HG02610 (cell line): ENCODE results near the gene CUL1.

Experiments used
- ATAC-seq: cut with Tn5 transposase; IDR thresholded peaks from one replicate; pipeline ENCODE4 v1.9.1; 2021; ENCODE audit warnings: mild to moderate bottlenecking, moderate library complexity; ENCODE audit not compliant: unreplicated experiment

The CUL1 gene

GRCh38 chr7:148717266-148717793 lies 18.6 kb downstream of the CUL1 start:
- ATAC-seq: no peak

DNA sequence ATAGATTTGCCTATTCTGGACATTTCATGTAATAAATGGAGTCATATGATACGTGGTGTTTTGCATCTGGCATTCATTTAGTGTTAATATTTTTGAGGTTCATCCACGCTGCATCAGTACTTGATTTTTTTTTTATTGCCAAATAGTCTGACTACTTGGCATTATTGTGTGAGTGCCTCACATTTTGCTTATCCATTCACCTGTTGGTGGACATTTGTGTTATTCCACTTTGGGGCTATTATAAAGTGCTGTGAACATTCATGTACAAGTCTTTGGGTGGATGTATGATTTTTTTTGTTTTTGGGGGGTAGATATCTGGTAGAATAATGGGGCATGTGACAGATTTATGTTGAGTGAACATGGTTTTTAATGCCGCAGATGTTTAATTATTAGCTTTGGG lies 19.7 kb downstream of the CUL1 start:
- no peak for ATAC-seq

DNA sequence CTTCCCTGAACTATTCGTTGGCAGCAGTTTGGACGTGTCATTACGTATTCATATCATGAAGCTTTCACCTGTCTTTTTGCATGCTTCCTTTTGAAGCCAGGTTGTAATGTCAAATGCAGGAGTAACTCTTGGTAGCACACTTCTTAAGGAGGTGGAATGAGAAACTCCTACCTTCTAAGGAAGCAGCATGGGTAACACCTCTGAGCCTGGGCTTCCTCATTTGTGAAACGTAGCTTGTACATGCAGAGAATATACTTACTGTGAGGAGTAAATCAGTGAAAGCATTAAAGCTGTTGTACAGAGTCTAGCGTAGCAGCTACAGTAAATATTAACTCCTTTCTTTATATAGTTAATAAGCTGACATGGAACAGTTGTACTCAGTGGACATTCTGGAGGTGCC lies 21.1 kb downstream of the CUL1 start:
- ATAC-seq: no peak

DNA sequence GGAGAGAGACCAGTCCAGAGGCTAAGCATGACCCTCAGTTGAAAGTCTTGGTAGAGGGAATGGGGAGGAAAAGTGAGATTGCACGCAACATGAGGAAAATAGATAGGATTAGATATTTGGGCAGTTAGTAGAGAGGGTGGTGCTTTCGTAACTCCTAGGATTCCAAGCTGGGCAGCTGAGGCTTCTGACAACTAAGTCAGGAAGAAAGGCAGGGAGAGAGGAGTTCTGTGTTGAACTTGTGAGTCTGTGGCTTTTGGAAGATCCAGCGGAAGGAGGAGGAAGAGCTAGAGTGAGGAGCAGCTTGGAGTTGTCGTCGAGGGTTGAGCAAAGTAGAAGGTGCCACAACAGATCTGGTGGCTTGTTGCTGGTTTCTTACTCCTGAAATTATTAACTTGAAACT lies 21.8 kb downstream of the CUL1 start:
- ATAC-seq: no peak

DNA sequence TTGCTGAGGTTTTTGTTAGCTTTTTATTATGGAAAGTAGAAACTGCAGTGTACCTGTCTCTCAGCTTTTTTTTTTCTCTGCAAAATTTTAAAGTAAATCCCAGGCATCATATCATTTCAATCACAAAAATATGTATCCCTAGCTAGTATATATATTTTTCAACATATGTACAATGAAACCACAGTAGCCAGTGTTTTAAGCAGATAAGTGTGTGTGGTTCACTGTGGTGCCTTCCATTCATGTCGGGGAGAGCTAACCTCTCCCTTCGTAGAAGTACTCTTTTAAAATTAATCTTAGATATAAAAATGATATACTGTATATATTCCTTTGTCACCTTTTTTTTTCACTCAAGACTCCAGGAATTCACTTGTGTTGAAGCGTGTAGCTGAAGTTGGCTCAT lies 22.7 kb downstream of the CUL1 start:
- ATAC-seq: no peak

- no peak for ATAC-seq
Measured at GRCh38 chr7:148722340-148723165, 23.9 kb downstream of the CUL1 start.

DNA sequence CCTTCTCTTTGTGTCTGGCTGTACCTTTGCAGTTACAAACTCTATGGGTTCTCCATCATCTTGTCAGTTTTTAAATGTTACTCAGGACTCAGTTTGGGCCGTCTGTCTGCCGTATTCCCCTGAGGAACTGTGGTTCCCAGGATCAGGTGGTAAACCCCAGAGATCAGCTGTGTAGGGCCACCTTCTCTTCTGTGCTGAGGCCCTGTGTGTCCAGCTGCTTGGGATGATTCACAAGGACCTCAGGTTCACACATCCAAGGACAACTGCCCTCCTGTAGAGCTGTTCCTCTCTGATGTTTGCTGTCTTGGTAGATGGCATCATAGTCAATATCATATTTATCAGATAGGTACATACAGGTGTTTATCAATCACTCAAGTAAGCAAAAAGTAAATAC lies 24.5 kb downstream of the CUL1 start:
- ATAC-seq: no peak

GRCh38 chr7:148723846-148724245 lies 25.1 kb downstream of the CUL1 start:
- no peak for ATAC-seq

- no peak for ATAC-seq
Measured at GRCh38 chr7:148726385-148726784, 27.7 kb downstream of the CUL1 start.

GRCh38 chr7:148727501-148728278 lies 29.0 kb downstream of the CUL1 start:
- peak; percentile 47 for ATAC-seq

- ATAC-seq: no peak
Measured at GRCh38 chr7:148729984-148730733, 31.5 kb downstream of the CUL1 start.

- ATAC-seq: no peak
Measured at GRCh38 chr7:148732862-148733261, 34.2 kb downstream of the CUL1 start.

GRCh38 chr7:148733496-148733895 lies 34.8 kb downstream of the CUL1 start:
- ATAC-seq: no peak

GRCh38 chr7:148735141-148735540 lies 36.4 kb downstream of the CUL1 start:
- no peak for ATAC-seq

GRCh38 chr7:148735967-148736366 lies 37.3 kb downstream of the CUL1 start:
- ATAC-seq: no peak

- no peak for ATAC-seq
Measured at GRCh38 chr7:148738737-148739535, 40.2 kb downstream of the CUL1 start.

GRCh38 chr7:148746135-148746534 lies 47.4 kb downstream of the CUL1 start:
- no peak for ATAC-seq

GRCh38 chr7:148747274-148747673 lies 48.6 kb downstream of the CUL1 start:
- no peak for ATAC-seq

DNA sequence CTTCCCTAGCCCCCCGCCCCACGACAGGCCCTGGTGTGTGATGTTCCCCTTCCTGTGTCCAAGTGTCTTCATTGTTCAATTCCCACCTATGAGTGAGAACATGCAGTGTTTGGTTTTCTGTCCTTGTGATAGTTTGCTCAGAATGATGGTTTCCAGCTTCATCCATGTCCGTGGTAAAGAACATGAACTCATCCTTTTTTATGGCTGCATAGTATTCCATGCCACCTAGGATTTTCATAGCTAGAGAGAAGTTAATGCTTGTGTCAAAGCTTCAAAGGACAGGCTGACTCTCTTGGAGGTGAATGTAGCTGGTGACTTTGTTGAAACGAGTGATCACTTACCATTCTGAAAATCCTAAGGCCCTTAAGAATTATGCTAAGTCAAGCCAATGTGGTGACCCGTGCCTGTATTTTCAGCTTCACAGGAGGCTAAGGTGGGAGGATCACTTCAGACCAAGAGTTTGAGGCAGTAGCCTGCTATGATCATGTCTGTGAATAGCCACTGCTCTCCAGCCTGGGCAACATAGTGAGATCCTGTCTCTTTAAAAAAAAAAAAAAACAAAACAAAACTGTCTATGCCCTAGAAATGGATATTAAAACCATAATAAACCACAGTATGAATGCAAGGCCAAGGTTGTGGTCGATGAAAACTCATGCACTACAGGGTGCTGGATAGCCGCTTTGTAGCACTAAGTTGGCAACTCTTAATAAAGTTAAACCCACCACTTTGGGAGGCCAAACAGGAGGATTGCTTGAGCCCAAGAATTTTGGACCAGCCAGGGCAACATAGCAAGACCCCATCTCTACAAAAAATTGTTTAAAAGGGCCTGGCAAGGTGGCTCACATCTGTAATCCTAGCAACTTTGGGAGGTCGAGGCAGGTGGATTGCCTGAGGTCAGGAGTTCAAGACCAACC lies 52.0 kb downstream of the CUL1 start:
- ATAC-seq: no peak
